ENCODE results near the gene TTLL1.

DNA sequence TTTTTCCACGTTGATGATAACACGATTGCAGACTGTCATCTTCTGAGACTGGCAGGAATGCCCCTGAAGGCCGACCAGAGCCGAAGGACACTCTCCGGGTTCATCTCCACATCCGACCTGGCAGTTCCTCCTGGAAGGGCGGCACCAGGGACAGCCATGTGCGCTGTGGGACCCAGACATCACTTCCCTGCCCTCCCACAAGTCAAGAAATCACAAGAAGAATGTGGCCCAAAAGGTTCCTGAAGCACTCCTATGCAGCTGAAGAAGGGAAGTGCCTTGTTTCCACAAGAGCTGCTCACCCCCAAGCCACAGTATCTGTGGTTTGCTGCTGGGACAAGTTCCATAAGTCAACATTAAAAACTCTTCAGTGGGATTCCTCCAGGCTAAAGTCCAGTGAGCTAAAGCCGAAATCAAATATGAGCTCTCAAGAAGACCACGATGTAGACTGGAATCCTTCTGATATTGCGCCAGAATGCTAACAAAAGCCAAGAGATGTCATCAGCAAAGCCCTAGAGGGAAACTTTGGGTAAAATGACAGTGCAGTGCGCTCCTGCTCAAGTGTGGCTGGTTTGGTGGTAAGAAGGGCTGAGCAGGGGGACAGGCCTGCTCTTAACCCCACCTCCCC, 95.4 kb downstream of the TTLL1 start:
- TF ChIP-seq, protein P1, sequence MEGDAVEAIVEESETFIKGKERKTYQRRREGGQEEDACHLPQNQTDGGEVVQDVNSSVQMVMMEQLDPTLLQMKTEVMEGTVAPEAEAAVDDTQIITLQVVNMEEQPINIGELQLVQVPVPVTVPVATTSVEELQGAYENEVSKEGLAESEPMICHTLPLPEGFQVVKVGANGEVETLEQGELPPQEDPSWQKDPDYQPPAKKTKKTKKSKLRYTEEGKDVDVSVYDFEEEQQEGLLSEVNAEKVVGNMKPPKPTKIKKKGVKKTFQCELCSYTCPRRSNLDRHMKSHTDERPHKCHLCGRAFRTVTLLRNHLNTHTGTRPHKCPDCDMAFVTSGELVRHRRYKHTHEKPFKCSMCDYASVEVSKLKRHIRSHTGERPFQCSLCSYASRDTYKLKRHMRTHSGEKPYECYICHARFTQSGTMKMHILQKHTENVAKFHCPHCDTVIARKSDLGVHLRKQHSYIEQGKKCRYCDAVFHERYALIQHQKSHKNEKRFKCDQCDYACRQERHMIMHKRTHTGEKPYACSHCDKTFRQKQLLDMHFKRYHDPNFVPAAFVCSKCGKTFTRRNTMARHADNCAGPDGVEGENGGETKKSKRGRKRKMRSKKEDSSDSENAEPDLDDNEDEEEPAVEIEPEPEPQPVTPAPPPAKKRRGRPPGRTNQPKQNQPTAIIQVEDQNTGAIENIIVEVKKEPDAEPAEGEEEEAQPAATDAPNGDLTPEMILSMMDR (conservative IDR thresholded peaks at IDR 0.05 in 1 of 2, IDR thresholded peaks at IDR 0.05 in 1 of 2; ENCODE audit: low read depth in 1 of 2, low read length in 2 of 2), result no peak
- no peak for TF ChIP-seq EZH2 (IDR thresholded peaks at IDR 0.05; ENCODE audit: low read length, missing control alignments)

Measured in fibroblast of lung (primary cell).